HUES48 (cell line): ENCODE measurements around the gene PKIG.
"Not testable (repeated sequence)": the region's sequence is repeated elsewhere in the genome, so short reads cannot be mapped to it uniquely, and the experiment has no call there.

Experiments
- H3K27ac ChIP-seq: one replicate; pipeline ENCODE4 v1.7.0; 2013; ENCODE audit warnings: low read depth, low read length, inconsistent platforms
- H3K27me3 ChIP-seq: 2 replicates; pipeline ENCODE4 v1.6.1; 2013; ENCODE audit warnings: mild to moderate bottlenecking, low read length; ENCODE audit not compliant: control insufficient read depth, insufficient read depth
- H3K36me3 ChIP-seq: 2 replicates; pipeline ENCODE4 v1.6.1; 2013; ENCODE audit warnings: low read length; ENCODE audit not compliant: control insufficient read depth, insufficient read depth
- H3K4me1 ChIP-seq: 2 replicates; pipeline ENCODE4 v1.6.1; 2013; ENCODE audit warnings: mild to moderate bottlenecking, low read length; ENCODE audit not compliant: control insufficient read depth, insufficient read depth
- H3K4me3 ChIP-seq: 2 replicates; pipeline ENCODE4 v1.5.1; 2013; ENCODE audit warnings: mild to moderate bottlenecking, low read depth, low read length
- H3K9ac ChIP-seq: 2 replicates; pipeline ENCODE4 v1.6.1; 2013; ENCODE audit warnings: mild to moderate bottlenecking, low read depth, low read length, moderate library complexity
- H3K9me3 ChIP-seq: 2 replicates; pipeline ENCODE4 v1.6.1; 2013; ENCODE audit warnings: low read length; ENCODE audit not compliant: control insufficient read depth, insufficient read depth

Gene PKIG

GRCh38 chr20:44651434-44651683, 69.0 kb downstream of the PKIG start:
- H3K27ac ChIP-seq = no peak overlapping the region
- no peak overlapping the region for H3K9ac ChIP-seq
- H3K27me3 ChIP-seq = peaks cover 31% of the 10 kb centered on the region
- H3K36me3 ChIP-seq = no peaks in the 10 kb centered on the region
- no peaks in the 10 kb centered on the region for H3K9me3 ChIP-seq
- H3K4me3 ChIP-seq = peak overlapping the region; percentile 79
- H3K4me1 ChIP-seq = peaks cover 15% of the 10 kb centered on the region

- Histone ChIP-seq H3K36me3 (no peaks in the 10 kb centered on the region), H3K4me3 (peak within 1 kb of the TSS; percentile 79), H3K27ac (no peak within 1 kb of the TSS), H3K4me1 (peaks cover 15% of the 10 kb centered on the region), H3K27me3 (peaks cover 31% of the 10 kb centered on the region), H3K9me3 (no peaks in the 10 kb centered on the region), H3K9ac (no peak within 1 kb of the TSS)
Measured at GRCh38 chr20:44651684-44652423, 69.5 kb downstream of the PKIG start, which contains the start of gene ADA. ADA (minus strand) TSS chr20:44651699; CDS start chr20:44651607, 92 bp downstream.

DNA sequence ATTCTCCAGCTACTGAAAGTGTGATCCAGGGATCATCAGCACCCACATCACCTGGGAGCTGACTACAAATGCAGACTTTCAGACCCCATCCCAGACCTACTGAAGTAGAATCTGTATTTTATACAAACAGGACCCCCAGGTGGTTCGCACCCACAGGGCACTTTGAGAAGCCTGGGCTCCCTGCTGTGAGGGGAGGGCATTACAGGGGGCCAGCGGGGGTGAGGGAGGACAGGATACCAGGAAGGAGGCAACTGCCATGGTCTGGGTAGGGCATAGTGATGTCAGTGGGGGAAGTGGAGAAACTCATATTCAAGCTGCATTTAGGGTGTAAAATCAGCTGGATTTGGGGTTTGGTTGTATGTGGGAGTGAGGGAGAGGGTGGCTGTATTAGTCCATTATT, 71.2 kb downstream of the PKIG start:
- no peak overlapping the region for H3K4me3 ChIP-seq
- H3K9me3 ChIP-seq = no peaks in the 10 kb centered on the region
- no peak overlapping the region for H3K9ac ChIP-seq
- peaks cover 31% of the 10 kb centered on the region for H3K27me3 ChIP-seq
- H3K27ac ChIP-seq = no peak overlapping the region
- peaks cover 7% of the 10 kb centered on the region; the same call in 1 of the 2 replicates for H3K4me1 ChIP-seq
- no peaks in the 10 kb centered on the region for H3K36me3 ChIP-seq

GRCh38 chr20:44654210-44654609, 71.8 kb downstream of the PKIG start:
- not testable (repeated sequence) for H3K4me1 ChIP-seq, H3K36me3 ChIP-seq, H3K9me3 ChIP-seq, H3K4me3 ChIP-seq, H3K27ac ChIP-seq, H3K9ac ChIP-seq
- H3K27me3 ChIP-seq = peaks cover 31% of the 10 kb centered on the region

DNA sequence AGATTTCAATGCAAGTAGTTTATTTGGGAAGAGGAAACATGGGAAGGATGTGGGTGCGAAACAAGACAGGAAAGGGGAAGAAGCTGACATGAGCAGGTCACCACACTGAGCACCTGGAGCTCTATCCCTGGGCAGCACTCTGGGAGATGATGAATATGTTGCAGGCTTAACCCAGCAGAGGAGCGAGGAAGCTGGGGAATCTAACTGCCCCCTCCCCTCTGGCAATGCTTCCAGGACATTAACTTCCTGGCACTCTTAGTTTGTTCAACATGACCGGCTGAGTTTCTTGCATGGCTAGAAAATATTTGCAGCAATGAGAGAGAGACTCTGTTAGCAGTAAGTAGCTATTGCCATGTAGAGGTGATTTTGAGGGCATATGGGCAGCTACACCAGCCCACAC, 74.1 kb downstream of the PKIG start:
- Histone ChIP-seq H3K9ac (no peak overlapping the region), H3K9me3 (no peaks in the 10 kb centered on the region), H3K27me3 (peaks cover 28% of the 10 kb centered on the region), H3K27ac (no peak overlapping the region), H3K4me3 (no peak overlapping the region), H3K4me1 (peaks cover 3% of the 10 kb centered on the region; the same call in 1 of the 2 replicates), H3K36me3 (no peaks in the 10 kb centered on the region)

GRCh38 chr20:44657875-44658274, 75.5 kb downstream of the PKIG start:
- H3K36me3 ChIP-seq = no peaks in the 10 kb centered on the region

DNA sequence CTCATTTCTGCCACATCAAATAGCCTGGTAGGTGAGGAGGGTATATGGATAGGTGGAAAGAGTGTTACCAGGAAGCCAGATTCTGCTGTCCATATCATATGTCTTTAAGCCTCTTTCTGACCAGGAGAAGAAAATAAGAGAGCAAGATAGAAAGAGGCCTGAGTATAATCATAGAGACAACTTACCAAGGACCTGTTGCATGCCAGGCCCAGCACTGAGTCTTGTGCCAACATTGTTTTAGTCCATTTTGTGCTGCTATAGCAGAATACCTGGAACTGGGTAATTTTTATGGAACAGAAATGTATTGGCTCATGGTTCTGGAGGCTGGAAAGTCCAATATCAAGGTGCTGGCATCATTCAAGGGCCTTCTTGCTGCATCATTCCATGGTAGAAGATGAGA, 76.4 kb downstream of the PKIG start:
- Histone ChIP-seq H3K36me3 (no peaks in the 10 kb centered on the region), H3K27me3 (peaks cover 10% of the 10 kb centered on the region; the same call in 1 of the 2 replicates), H3K27ac (no peak overlapping the region), H3K4me1 (no peaks in the 10 kb centered on the region), H3K9ac (no peak overlapping the region), H3K4me3 (no peak overlapping the region), H3K9me3 (no peaks in the 10 kb centered on the region)

More at GRCh38 chr20:44657875-44658274, 75.5 kb downstream of the PKIG start:
- Histone ChIP-seq H3K4me1 (no peaks in the 10 kb centered on the region), H3K9ac (no peak overlapping the region), H3K9me3 (no peaks in the 10 kb centered on the region), H3K4me3 (no peak overlapping the region), H3K27me3 (peaks cover 18% of the 10 kb centered on the region), H3K27ac (no peak overlapping the region)

GRCh38 chr20:44659931-44660330, 77.6 kb downstream of the PKIG start:
- Histone ChIP-seq H3K4me1 (no peaks in the 10 kb centered on the region), H3K36me3 (no peaks in the 10 kb centered on the region), H3K9me3 (no peaks in the 10 kb centered on the region), H3K27ac (no peak overlapping the region), H3K9ac (no peak overlapping the region), H3K4me3 (no peak overlapping the region), H3K27me3 (peaks cover 9% of the 10 kb centered on the region; the same call in 1 of the 2 replicates)

DNA sequence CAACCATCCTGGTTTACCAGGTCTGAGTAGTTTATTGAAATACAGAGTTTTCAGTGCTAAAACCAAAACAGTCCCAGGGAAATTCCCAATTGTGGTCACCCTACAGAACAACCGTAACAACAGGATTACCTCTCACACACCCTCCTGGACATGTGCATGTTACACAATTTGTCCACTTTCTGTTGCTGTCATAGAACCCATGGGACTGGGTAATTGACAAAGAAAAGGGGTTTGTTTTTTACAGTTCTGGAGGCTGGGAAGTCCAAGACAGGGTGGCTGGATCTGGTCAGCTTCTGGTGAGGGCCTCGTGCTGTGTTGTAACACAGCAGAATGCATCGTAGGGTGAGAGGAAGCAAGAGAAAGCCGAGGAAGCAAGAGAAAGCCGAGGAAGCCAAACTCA, 78.2 kb downstream of the PKIG start:
- Histone ChIP-seq H3K9me3 (no peaks in the 10 kb centered on the region), H3K36me3 (no peaks in the 10 kb centered on the region), H3K4me1 (no peaks in the 10 kb centered on the region), H3K27me3 (peaks cover 4% of the 10 kb centered on the region; the same call in 1 of the 2 replicates), H3K9ac (no peak overlapping the region), H3K4me3 (no peak overlapping the region), H3K27ac (no peak overlapping the region)

DNA sequence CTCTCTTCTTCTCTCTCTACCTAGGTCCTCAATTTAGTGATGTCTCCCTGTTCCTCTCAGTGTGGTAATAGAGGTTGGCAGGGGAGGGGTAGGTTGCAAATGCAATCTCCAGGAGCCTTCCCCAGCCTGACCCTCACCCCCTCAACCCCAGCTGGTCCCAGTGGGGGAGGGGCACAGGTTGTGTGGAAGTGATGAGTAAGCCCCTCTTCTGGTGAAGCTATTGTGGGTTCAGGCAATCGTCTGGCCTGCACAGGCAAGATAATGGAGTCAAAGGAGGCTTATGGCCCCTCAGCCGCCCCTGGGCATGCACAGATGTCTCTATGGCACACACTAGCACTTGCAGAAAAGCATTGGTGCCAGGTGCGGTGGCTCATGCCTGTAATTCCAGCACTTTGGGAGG, 79.9 kb downstream of the PKIG start:
- Histone ChIP-seq H3K27ac (no peak overlapping the region), H3K9ac (no peak overlapping the region), H3K36me3 (no peaks in the 10 kb centered on the region)

DNA sequence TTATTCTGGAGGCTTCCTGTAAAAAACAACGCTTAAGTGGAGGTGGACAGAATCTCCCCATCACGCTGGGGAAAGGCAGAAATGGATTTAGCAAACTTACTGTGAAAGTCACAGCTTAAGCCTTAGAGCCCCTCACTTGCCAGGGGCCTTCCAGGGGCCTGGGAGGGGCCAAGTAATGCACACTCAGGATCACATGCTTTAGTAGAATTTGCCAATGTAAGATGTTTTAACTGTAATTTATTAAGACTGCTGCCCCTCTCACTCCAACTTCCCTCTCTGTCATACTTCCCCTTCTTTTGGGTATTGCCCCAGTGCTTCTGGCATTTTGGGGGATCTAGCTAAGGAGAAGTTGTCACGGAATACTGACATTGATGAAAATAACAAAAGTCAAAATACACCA, 81.8 kb downstream of the PKIG start:
- peaks cover 4% of the 10 kb centered on the region; the same call in 1 of the 2 replicates for H3K27me3 ChIP-seq
- H3K9ac ChIP-seq = no peak overlapping the region
- no peaks in the 10 kb centered on the region for H3K9me3 ChIP-seq
- H3K36me3 ChIP-seq = no peaks in the 10 kb centered on the region
- no peaks in the 10 kb centered on the region for H3K4me1 ChIP-seq
- H3K27ac ChIP-seq = no peak overlapping the region
- H3K4me3 ChIP-seq = no peak overlapping the region

More for the DNA sequence above, 79.9 kb downstream of the PKIG start:
- Histone ChIP-seq H3K9me3 (no peaks in the 10 kb centered on the region), H3K4me1 (no peaks in the 10 kb centered on the region), H3K27me3 (peaks cover 4% of the 10 kb centered on the region; the same call in 1 of the 2 replicates), H3K4me3 (no peak overlapping the region)
